Calu3 (cell line): ENCODE data around the gene NKAPL. TPM values are rescaled to one million over a fixed set of nuclear protein-coding genes. Genes with fewer than 3 reads are reported as not detected.

ENCODE experiments used
- Bru-seq: library from RNA; stranded (reverse); fragments of 400-500 nt; gene quantifications from one replicate; lab custom pipeline; 2021; lab: Mats Ljungman, UMichigan
- BruChase-seq, 2 experiments: library from RNA; stranded (reverse); fragments of 400-500 nt; gene quantifications; one replicate each; lab custom pipeline; 2021; lab: Mats Ljungman, UMichigan
- BruUV-seq: library from RNA; stranded (reverse); fragments of 400-500 nt; replicated peaks from 2 replicates; lab custom pipeline; 2021; lab: Mats Ljungman, UMichigan
- CTCF ChIA-PET: fragments of 300-600 bp; sonication (Branson Sonifier 250); formaldehyde crosslinking; loops from one replicate; lab custom pipeline; 2022; ENCODE audit warnings: antibody characterized with exemption; lab: Charles Lee
- DNase-seq: peaks from one replicate; pipeline ENCODE4 v3.0.0; 2022
- H3K27ac Mint-ChIP-seq: one replicate; pipeline ENCODE4 v1.8.0; 2022; ENCODE audit warnings: mixed read lengths; ENCODE audit not compliant: unreplicated experiment
- H3K27me3 Mint-ChIP-seq: one replicate; pipeline ENCODE4 v1.8.0; 2022; ENCODE audit warnings: mixed read lengths; ENCODE audit not compliant: unreplicated experiment
- H3K36me3 Mint-ChIP-seq: one replicate; pipeline ENCODE4 v1.8.0; 2022; ENCODE audit warnings: mild to moderate bottlenecking, moderate library complexity, mixed read lengths; ENCODE audit not compliant: insufficient read depth, unreplicated experiment
- H3K4me1 Mint-ChIP-seq: one replicate; pipeline ENCODE4 v1.8.0; 2022; ENCODE audit warnings: mild to moderate bottlenecking, low read depth, mixed read lengths; ENCODE audit not compliant: unreplicated experiment
- H3K4me3 Mint-ChIP-seq: one replicate; pipeline ENCODE4 v1.8.0; 2022; ENCODE audit warnings: mild to moderate bottlenecking, low read depth, moderate library complexity, mixed read lengths; ENCODE audit not compliant: unreplicated experiment
- H3K9me3 Mint-ChIP-seq: one replicate; pipeline ENCODE4 v1.8.0; 2022; ENCODE audit warnings: low read depth, mixed read lengths; ENCODE audit not compliant: unreplicated experiment
- CTCF ChIP-seq: fragments of 200-600 bp; IDR thresholded peaks from one replicate; pipeline ENCODE4 v1.8.0; 2022; ENCODE audit warnings: antibody characterized with exemption; ENCODE audit not compliant: unreplicated experiment
- intact Hi-C: fragments of 100-400 bp; cut with micrococcal nuclease; formaldehyde crosslinking; loops from one replicate; pipeline ENCODE4 v1.10.0; 2022; ENCODE audit not compliant: unreplicated experiment
- long read RNA-seq: library from polyadenylated mRNA; stranded (forward); transcript quantifications from one replicate; pipeline ENCODE4 v2.0.0, GENCODE V29; 2022
- total RNA-seq: library from RNA; stranded (reverse); gene quantifications from 2 replicates; pipeline ENCODE4 v1.2.3, GENCODE V29; 2022

The NKAPL gene
- total RNA-seq (not detected in 2 replicates), Bru-seq, nascent RNA (percentile 18 among the genes with signal in this experiment), BruChase-seq, experiment 1, labeled RNA remaining after a 6-hour chase (percentile 28 among the genes with signal in this experiment), BruChase-seq, experiment 2, labeled RNA remaining after a 2-hour chase (percentile 18 among the genes with signal in this experiment)
- long read RNA-seq, result 0 reads

GRCh38 chr6:28258877-28259777, at the start of gene NKAPL:
Gene NKAPL (plus strand): TSS chr6:28259297. CDS start chr6:28259372, 75 bp downstream.
- no peaks in the 10 kb centered on the region for H3K9me3 Mint-ChIP-seq

GRCh38 chr6:28209753-28210535, 49.2 kb upstream of the NKAPL start:
- no peaks in the 10 kb centered on the region for H3K27me3 Mint-ChIP-seq
- no peak for DNase-seq
- CTCF ChIA-PET, result no interaction called here
- TF ChIP-seq CTCF, result no peak
- no TSS peak for BruUV-seq
- peaks cover 17% of the 10 kb centered on the region for H3K4me1 Mint-ChIP-seq
- intact Hi-C loops, result loop anchor here (5.0 to 10.0 kb wide), 3 partner anchors 147 to 308 kb away; no protein-coding TSS in a partner anchor
- no peaks in the 10 kb centered on the region for H3K9me3 Mint-ChIP-seq
- H3K4me3 Mint-ChIP-seq, result no peak overlapping the region
- no peak overlapping the region for H3K27ac Mint-ChIP-seq
- H3K36me3 Mint-ChIP-seq, result peaks cover 11% of the 10 kb centered on the region

More at GRCh38 chr6:28258877-28259777, at the start of gene NKAPL:
- Mint-ChIP-seq H3K4me3 (no peak within 1 kb of the TSS), H3K27me3 (peaks cover 30% of the 10 kb centered on the region), H3K4me1 (no peaks in the 10 kb centered on the region), H3K36me3 (no peaks in the 10 kb centered on the region), H3K27ac (no peak within 1 kb of the TSS)
- CTCF ChIA-PET, result no interaction called here
- TF ChIP-seq CTCF, result no peak
- BruUV-seq, result no TSS peak
- DNase-seq, result no peak
- intact Hi-C loops, result loop anchor here (10.0 kb wide), 1 partner anchor 326 kb away; a partner anchor contains a TSS

GRCh38 chr6:28211840-28212509, 47.1 kb upstream of the NKAPL start:
- no peak for TF ChIP-seq CTCF
- intact Hi-C loops, result loop anchor here (2.0 to 10.0 kb wide), 4 partner anchors 71 to 310 kb away; partner anchors contain the start of gene ZKSCAN8
- Mint-ChIP-seq H3K27ac (peak overlapping the region; percentile 68), H3K4me1 (peaks cover 17% of the 10 kb centered on the region), H3K9me3 (no peaks in the 10 kb centered on the region), H3K36me3 (peaks cover 11% of the 10 kb centered on the region), H3K27me3 (no peaks in the 10 kb centered on the region), H3K4me3 (peak overlapping the region; percentile 71)
- CTCF ChIA-PET, result no interaction called here
- DNase-seq, result peak; percentile 17
- BruUV-seq, result no TSS peak
